HepG2 (cell line): ENCODE measurements around the gene INTS15. TPM values are rescaled to one million over a fixed set of nuclear protein-coding genes. Genes with fewer than 3 reads are reported as not detected.
A peak's percentile ranks its signal among the peaks of the same experiment; 100 is the strongest.

Experiments
- BRD4 ChIP-seq: sonication (generic); formaldehyde crosslinking; IDR thresholded peaks from 2 replicates; pipeline ENCODE4 v1.4.0; 2020; ENCODE audit warnings: missing genetic modification reagents
- CAMTA2 ChIP-seq: sonication (generic); formaldehyde crosslinking; IDR thresholded peaks from 2 replicates; pipeline ENCODE4 v1.4.0; 2020; ENCODE audit warnings: mild to moderate bottlenecking, missing genetic modification reagents, borderline replicate concordance
- GZF1 ChIP-seq: sonication (generic); formaldehyde crosslinking; IDR thresholded peaks from 2 replicates; pipeline ENCODE4 v1.5.1; 2020; ENCODE audit warnings: mild to moderate bottlenecking, missing genetic modification reagents
- MAFG ChIP-seq: sonication (generic); formaldehyde crosslinking; IDR thresholded peaks from 2 replicates; pipeline ENCODE4 v1.5.1; 2020; ENCODE audit warnings: mild to moderate bottlenecking, missing genetic modification reagents
- MZF1 ChIP-seq: sonication (generic); formaldehyde crosslinking; IDR thresholded peaks from 2 replicates; pipeline ENCODE4 v1.8.1; 2023; ENCODE audit warnings: mild to moderate bottlenecking, missing genetic modification reagents, borderline replicate concordance
- PRMT3 ChIP-seq: sonication (generic); formaldehyde crosslinking; IDR thresholded peaks from 2 replicates; pipeline ENCODE4 v1.8.1; 2022; ENCODE audit warnings: low read depth, mild to moderate bottlenecking, moderate library complexity, missing genetic modification reagents, borderline replicate concordance
- SP140L ChIP-seq: sonication (generic); formaldehyde crosslinking; IDR thresholded peaks from 2 replicates; pipeline ENCODE4 v1.4.0; 2020; ENCODE audit warnings: missing genetic modification reagents, borderline replicate concordance
- TFAP4 ChIP-seq: sonication (generic); IDR thresholded peaks from 2 replicates; pipeline ENCODE4 v1.6.1; 2016; ENCODE audit warnings: low read depth, borderline replicate concordance
- TFE3 ChIP-seq: IDR thresholded peaks from 2 replicates; pipeline ENCODE4 v1.6.1; 2016
- TOPORS ChIP-seq: sonication (generic); formaldehyde crosslinking; IDR thresholded peaks from 2 replicates; pipeline ENCODE4 v1.8.0; 2023; ENCODE audit warnings: mild to moderate bottlenecking, missing genetic modification reagents
- ZBTB20 ChIP-seq: sonication (generic); formaldehyde crosslinking; IDR thresholded peaks from 2 replicates; pipeline ENCODE4 v1.8.1; 2023; ENCODE audit warnings: missing genetic modification reagents, low read depth, mild to moderate bottlenecking, borderline replicate concordance
- ZNF367 ChIP-seq: sonication (generic); formaldehyde crosslinking; IDR thresholded peaks from 2 replicates; pipeline ENCODE4 v1.4.0; 2020; ENCODE audit warnings: missing genetic modification reagents, borderline replicate concordance
- polyA plus RNA-seq, 8 experiments: library from polyadenylated mRNA; depleted of rRNA in 3 of 8; stranded (reverse) in 7 of 8; unstranded in 1 of 8; fragments of >200 nt; fragmentation: Illumina TruSeq in 4 of 8; extraction: Trizol in 4 of 8; gene quantifications; 2 replicates each; pipeline versions ENCODE4 v1.2.1 to v1.2.3, GENCODE V29; 2011 to 2016; ENCODE audit warnings: low read depth in 4 of 8, missing spikeins in 1 of 8, mixed read lengths in 1 of 8; ENCODE audit not compliant: insufficient read depth in 1 of 8
- total RNA-seq, 5 experiments: library from RNA; depleted of rRNA; stranded (reverse); fragments of >200 nt; fragmentation: Illumina TruSeq; extraction: Trizol; gene quantifications; 2 replicates each; pipeline ENCODE4 v1.2.3, GENCODE V29; 2016; ENCODE audit warnings: low read depth in 1 of 5
- TF ChIP-seq, protein P1 (sequence below), 2 experiments: fragments of 450-650 bp in 1 of 2; sonication (generic) in 1 of 2; formaldehyde crosslinking in 1 of 2; IDR thresholded peaks; 2 replicates each; pipeline versions ENCODE4 v1.6.1 to v1.8.0; 2016 to 2022; ENCODE audit warnings: antibody characterized with exemption in 1 of 2, mild to moderate bottlenecking in 1 of 2, missing genetic modification reagents in 1 of 2
- TF ChIP-seq, protein P2 (sequence below): fragments of 450-650 bp; IDR thresholded peaks from 2 replicates; pipeline ENCODE4 v1.6.1; 2016

Gene INTS15
- total and polyA plus RNA-seq, 2 of the 13 experiments (the other 11 are each of a cell fraction or from before 2014, with no cell fraction given) = 16.3 to 25.7 TPM

DNA sequence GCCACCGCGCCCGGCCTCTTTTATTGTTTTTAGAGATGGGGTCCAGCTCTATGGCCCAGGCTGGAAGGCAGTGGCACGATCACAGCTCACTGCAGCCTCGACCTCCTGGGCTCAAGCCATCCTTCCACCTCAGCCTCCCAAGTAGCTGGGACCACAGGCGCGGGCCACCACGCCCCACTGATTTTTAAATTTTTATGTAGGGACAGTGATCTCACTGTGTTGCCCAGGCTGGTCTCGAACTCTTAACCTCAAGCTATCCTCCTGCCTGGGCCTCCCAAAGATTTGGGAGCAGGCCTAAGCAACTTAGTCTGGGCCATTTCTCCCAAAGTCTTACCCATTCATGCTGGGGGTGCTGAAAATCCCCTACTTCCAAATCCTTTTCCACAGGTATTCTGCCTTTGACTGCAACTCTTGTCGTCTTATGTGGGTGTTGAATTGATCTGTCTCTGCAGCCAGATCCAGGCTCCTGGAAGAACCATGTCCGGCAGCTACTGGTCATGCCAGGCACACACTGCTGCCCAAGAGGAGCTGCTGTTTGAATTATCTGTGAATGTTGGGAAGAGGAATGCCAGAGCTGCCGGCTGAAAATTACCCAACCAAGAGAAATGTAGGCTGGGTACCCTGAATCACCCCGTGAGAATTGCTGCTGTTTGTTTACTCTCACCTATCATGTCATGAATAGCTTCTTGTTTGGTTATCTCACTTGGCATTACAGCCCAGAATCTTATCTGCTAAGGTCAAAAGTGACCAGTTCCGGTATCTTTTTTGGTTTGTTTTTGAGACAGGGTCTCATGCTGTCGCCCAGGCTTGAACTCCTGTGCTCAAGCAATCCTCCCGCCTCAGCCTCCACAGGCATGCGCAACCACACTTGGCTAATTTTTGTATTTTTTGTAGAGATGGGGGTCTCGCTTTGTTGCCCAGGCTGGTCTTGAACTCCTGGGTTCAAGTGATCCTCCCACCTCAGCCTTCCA is 11.4 kb upstream of the INTS15 start (continued):
- TF ChIP-seq TFE3 (CRISPR knock-in tag) (peak; percentile 85; the same call in 1 of the 2 replicates), MZF1 (CRISPR knock-in tag) (no peak), TFAP4 (peak; percentile 34; the same call in 1 of the 2 replicates), CAMTA2 (CRISPR knock-in tag) (no peak), SP140L (no peak), TOPORS (no peak), MAFG (CRISPR knock-in tag) (no peak), PRMT3 (CRISPR knock-in tag) (peak; percentile 28; the same call in 1 of the 2 replicates), GZF1 (no peak), ZBTB20 (CRISPR knock-in tag) (no peak), ZNF367 (CRISPR knock-in tag) (no peak), BRD4 (CRISPR knock-in tag) (no peak)
- TF ChIP-seq, protein P1, sequence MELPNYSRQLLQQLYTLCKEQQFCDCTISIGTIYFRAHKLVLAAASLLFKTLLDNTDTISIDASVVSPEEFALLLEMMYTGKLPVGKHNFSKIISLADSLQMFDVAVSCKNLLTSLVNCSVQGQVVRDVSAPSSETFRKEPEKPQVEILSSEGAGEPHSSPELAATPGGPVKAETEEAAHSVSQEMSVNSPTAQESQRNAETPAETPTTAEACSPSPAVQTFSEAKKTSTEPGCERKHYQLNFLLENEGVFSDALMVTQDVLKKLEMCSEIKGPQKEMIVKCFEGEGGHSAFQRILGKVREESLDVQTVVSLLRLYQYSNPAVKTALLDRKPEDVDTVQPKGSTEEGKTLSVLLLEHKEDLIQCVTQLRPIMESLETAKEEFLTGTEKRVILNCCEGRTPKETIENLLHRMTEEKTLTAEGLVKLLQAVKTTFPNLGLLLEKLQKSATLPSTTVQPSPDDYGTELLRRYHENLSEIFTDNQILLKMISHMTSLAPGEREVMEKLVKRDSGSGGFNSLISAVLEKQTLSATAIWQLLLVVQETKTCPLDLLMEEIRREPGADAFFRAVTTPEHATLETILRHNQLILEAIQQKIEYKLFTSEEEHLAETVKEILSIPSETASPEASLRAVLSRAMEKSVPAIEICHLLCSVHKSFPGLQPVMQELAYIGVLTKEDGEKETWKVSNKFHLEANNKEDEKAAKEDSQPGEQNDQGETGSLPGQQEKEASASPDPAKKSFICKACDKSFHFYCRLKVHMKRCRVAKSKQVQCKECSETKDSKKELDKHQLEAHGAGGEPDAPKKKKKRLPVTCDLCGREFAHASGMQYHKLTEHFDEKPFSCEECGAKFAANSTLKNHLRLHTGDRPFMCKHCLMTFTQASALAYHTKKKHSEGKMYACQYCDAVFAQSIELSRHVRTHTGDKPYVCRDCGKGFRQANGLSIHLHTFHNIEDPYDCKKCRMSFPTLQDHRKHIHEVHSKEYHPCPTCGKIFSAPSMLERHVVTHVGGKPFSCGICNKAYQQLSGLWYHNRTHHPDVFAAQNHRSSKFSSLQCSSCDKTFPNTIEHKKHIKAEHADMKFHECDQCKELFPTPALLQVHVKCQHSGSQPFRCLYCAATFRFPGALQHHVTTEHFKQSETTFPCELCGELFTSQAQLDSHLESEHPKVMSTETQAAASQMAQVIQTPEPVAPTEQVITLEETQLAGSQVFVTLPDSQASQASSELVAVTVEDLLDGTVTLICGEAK (IDR thresholded peaks at IDR 0.05) = no peak
- TF ChIP-seq, protein P1 (CRISPR knock-in tag; IDR thresholded peaks at IDR 0.05) = no peak
- TF ChIP-seq, protein P2, sequence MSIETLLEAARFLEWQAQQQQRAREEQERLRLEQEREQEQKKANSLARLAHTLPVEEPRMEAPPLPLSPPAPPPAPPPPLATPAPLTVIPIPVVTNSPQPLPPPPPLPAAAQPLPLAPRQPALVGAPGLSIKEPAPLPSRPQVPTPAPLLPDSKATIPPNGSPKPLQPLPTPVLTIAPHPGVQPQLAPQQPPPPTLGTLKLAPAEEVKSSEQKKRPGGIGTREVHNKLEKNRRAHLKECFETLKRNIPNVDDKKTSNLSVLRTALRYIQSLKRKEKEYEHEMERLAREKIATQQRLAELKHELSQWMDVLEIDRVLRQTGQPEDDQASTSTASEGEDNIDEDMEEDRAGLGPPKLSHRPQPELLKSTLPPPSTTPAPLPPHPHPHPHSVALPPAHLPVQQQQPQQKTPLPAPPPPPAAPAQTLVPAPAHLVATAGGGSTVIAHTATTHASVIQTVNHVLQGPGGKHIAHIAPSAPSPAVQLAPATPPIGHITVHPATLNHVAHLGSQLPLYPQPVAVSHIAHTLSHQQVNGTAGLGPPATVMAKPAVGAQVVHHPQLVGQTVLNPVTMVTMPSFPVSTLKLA = no peak
